ENCODE data around the gene ZCRB1.

Gene ZCRB1

DNA sequence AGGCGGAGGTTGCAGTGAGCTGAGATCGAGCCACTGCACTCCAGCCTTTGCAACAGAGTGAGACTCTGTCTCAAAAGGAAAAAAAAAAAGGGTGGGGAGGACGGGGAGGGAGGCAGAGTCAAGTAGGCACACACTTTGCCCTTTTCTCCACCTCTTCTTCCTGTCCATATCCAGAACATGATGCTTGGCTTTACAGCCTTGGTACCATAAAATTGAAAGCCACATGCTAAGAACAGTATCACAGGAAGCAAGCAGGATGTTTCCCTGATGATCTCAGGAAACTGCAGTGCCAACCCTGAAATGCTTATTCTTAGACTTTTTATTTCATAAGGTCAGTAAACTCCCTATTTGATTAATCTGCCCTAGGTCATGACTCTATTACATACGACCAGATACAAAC is 55.3 kb downstream of the ZCRB1 start:
- Histone ChIP-seq H3K27me3 (ENCODE audit: control insufficient read depth, insufficient read depth, low read length) (no peaks in the 10 kb centered on the region), H3K9me3 (ENCODE audit: control insufficient read depth, insufficient read depth, low read length) (no peaks in the 10 kb centered on the region), H3K4me3 (ENCODE audit: low read depth, low read length) (no peak overlapping the region), H3K9ac (ENCODE audit: low read depth, low read length) (no peak overlapping the region), H3K4me1 (ENCODE audit: control insufficient read depth, insufficient read depth, low read length) (no peaks in the 10 kb centered on the region), H3K36me3 (ENCODE audit: control insufficient read depth, insufficient read depth, low read length) (no peaks in the 10 kb centered on the region)

GRCh38 chr12:42267413-42268190 is 58.3 kb downstream of the ZCRB1 start:
- H3K9ac ChIP-seq (ENCODE audit: low read depth, low read length) = no peak overlapping the region
- H3K36me3 ChIP-seq (ENCODE audit: control insufficient read depth, insufficient read depth, low read length) = no peaks in the 10 kb centered on the region
- H3K4me1 ChIP-seq (ENCODE audit: control insufficient read depth, insufficient read depth, low read length) = no peaks in the 10 kb centered on the region
- H3K4me3 ChIP-seq (ENCODE audit: low read depth, low read length) = no peak overlapping the region
- no peaks in the 10 kb centered on the region for H3K9me3 ChIP-seq (ENCODE audit: control insufficient read depth, insufficient read depth, low read length)
- no peaks in the 10 kb centered on the region for H3K27me3 ChIP-seq (ENCODE audit: control insufficient read depth, insufficient read depth, low read length)

DNA sequence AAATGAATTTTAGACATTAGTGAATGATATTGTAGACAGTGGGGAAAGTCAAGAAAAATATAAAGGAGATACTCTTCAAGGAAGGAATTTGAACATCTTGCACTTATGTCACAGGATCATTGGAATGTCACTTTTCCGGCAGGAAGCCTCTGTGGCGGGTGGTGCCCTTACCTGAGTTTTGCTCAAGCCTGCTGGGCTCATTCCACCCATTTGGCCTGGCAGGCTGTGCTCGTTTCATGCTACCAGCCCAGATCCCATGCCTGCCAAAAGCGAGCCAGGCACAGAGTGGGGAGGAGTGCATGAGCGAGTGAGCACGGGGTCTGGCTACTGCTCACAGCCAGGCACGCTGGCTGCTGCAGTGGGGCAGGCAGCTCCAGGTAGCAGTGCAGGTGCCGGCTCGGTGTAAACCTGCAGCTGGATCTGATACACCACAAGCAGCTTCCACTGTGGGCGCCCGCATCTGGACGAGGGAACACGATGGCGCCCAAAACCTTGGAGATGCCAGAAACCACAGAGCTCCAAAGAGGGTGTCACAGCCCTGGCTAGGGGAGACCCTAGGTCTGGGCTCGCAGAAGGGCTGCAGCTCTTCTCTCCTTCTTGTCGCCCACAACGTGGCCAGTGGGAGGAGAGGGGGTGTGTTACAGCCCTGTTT is 59.2 kb downstream of the ZCRB1 start:
- H3K4me1 ChIP-seq (ENCODE audit: control insufficient read depth, insufficient read depth, low read length) = no peaks in the 10 kb centered on the region
- H3K4me3 ChIP-seq (ENCODE audit: low read depth, low read length) = no peak overlapping the region
- no peaks in the 10 kb centered on the region for H3K9me3 ChIP-seq (ENCODE audit: control insufficient read depth, insufficient read depth, low read length)
- H3K27me3 ChIP-seq (ENCODE audit: control insufficient read depth, insufficient read depth, low read length) = no peaks in the 10 kb centered on the region
- H3K36me3 ChIP-seq (ENCODE audit: control insufficient read depth, insufficient read depth, low read length) = no peaks in the 10 kb centered on the region
- H3K9ac ChIP-seq (ENCODE audit: low read depth, low read length) = no peak overlapping the region

DNA sequence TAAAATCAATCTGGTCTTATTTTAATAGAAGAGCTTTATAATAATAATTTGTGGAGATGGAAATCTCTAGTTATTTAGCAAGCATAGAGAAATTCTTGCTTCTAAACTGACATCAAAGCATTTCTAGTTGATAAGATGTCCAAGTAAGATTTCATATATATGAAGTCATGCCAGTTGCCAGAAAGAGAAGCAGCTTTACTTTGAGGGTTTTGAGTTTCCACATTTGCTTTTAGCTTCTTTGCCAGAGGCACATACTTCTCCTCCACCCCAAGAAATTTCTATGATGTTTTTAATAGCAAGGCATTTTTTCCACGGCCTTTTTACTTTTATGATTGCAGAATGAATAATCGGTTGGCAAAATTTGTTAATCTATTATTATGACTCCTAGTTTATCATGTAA is 63.6 kb downstream of the ZCRB1 start:
- Histone ChIP-seq H3K9me3 (ENCODE audit: control insufficient read depth, insufficient read depth, low read length) (no peaks in the 10 kb centered on the region), H3K36me3 (ENCODE audit: control insufficient read depth, insufficient read depth, low read length) (no peaks in the 10 kb centered on the region), H3K4me1 (ENCODE audit: control insufficient read depth, insufficient read depth, low read length) (no peaks in the 10 kb centered on the region), H3K27me3 (ENCODE audit: control insufficient read depth, insufficient read depth, low read length) (no peaks in the 10 kb centered on the region), H3K9ac (ENCODE audit: low read depth, low read length) (no peak overlapping the region), H3K4me3 (ENCODE audit: low read depth, low read length) (no peak overlapping the region)

Data from iPS-15b (cell line).